ENCODE data around the gene METTL22.

Gene METTL22, protein sequence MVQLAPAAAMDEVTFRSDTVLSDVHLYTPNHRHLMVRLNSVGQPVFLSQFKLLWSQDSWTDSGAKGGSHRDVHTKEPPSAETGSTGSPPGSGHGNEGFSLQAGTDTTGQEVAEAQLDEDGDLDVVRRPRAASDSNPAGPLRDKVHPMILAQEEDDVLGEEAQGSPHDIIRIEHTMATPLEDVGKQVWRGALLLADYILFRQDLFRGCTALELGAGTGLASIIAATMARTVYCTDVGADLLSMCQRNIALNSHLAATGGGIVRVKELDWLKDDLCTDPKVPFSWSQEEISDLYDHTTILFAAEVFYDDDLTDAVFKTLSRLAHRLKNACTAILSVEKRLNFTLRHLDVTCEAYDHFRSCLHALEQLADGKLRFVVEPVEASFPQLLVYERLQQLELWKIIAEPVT

DNA sequence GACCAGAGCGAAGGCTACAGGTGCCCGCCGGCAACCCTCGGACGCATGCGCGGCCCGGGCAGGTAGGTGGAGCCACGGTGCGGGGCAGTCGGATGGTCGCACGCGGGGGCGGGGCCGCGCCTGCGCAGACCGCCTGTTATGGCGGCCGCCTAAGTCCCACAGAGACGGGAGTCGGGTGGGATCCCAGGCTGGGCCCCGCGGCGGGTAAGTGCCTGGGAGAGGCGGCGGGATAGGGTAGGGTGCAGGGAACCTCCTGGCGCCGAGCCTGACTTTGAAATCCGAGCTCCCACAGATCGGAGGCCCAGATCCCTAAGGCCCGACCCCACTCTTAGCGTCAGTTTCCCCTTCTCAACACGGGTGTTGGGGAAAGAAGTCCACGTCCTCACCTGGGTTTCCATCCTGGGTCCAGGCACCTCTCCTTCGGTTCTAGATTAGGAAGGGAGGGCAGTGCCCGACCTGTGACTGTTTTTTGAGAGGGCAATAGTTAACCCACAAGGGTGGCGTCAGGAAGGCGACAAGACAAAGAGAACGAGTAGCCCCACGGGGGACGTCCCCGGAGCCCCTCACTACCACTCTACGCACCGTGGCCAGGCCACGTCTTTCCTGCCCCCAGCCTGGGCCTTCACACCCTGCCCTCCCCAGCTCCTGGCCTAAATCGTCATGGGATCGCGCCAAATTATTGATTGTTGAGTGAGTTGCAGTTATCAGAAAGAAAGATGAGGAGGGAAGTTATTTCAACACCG is at the start of gene METTL22:
Gene METTL22, plus strand, starts transcription at position 127 of the 743 bp plus-strand sequence. CDS start 3,968 bp downstream, outside the sequence.
- peak; percentile 92 for DNase-seq (ENCODE audit: low spot score)

GRCh38 chr16:8572063-8572918 is 49.2 kb upstream of the METTL22 start:
- no peak for DNase-seq (ENCODE audit: low spot score)

- DNase-seq (ENCODE audit: low spot score) = no peak
These were observed 48.4 kb upstream of the METTL22 start for GRCh38 chr16:8572919-8573724.

- DNase-seq (ENCODE audit: low spot score) = no peak
These were observed 46.1 kb upstream of the METTL22 start for GRCh38 chr16:8575399-8575798.

- DNase-seq (ENCODE audit: low spot score) = no peak
These were observed 45.1 kb upstream of the METTL22 start for GRCh38 chr16:8576141-8577004.

GRCh38 chr16:8577678-8578304 is 43.7 kb upstream of the METTL22 start:
- no peak for DNase-seq (ENCODE audit: low spot score)

GRCh38 chr16:8579559-8579958 is 41.9 kb upstream of the METTL22 start:
- no peak for DNase-seq (ENCODE audit: low spot score)

DNA sequence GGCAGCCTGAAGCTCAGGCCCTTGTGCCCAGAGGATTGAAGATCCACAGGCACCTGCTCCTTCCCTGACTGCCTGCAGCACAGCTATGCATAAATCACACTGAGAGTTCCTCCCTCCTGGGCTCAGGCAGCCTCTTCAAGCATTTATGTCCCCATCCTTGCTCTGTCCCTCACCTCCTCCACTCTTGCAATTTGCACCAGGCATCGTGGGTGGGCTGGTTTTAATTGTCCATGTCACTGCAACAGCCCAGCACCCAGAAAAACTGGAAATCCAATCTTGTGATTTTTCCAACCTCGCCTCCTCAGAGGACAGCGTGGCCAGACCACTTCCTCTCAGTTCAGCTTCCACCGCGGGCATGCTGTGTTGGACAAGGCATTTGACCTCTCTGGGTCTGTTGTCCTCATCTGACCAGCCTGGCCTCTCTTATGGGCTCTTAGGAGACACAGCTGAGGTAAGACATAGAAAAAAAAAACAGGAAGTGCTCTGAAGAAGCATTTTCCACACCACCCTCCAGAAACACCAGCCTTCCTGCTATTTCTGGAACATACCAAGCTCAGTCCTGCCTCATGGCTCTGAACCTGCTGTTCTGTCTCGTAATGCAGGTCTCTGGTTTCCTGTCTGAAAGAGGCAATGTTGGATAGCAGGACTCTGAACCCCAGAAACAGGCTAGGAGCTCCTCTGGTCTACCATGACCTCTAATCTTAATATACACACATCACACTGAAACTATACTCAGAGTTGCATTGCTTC is 39.5 kb upstream of the METTL22 start:
- no peak for DNase-seq (ENCODE audit: low spot score)

DNA sequence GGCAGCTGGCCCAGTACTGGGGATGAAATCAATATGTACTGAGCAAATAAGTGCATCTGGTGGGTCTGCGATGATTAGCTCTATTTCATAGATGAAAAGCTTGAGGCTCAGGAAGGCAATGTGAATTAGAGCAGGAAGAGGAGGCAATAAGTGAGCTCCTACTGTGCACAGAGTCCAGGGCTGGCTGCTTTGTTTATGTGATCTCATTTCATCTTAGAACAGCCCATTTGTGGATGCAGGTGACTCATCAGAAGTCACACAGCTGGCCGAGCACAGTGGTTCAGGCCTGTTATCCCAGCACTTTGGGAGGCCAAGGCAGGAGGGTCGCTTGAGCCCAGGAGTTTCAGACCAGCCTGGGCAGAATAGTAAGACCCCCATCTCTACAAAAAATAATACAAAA is 38.3 kb upstream of the METTL22 start:
- DNase-seq (ENCODE audit: low spot score) = no peak

DNA sequence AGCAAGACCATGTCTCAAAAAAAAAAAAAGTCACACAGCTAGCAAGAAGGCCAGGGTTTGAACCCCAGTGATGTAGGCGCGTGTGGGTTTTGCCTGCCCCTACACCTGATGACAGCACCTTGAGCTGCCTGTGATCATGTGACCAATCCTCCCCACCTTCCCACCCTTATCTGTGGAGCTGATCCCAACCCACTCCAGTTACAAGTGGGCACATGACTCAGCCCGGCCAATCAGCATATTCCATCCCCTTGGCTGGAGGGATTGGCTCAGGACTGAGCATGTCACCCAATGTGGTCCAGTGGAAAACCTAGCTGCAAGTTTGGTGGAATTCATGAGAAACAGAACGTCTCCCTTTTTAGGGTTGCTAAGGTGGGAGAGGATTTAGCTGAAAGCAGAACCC is 37.8 kb upstream of the METTL22 start:
- no peak for DNase-seq (ENCODE audit: low spot score)

DNA sequence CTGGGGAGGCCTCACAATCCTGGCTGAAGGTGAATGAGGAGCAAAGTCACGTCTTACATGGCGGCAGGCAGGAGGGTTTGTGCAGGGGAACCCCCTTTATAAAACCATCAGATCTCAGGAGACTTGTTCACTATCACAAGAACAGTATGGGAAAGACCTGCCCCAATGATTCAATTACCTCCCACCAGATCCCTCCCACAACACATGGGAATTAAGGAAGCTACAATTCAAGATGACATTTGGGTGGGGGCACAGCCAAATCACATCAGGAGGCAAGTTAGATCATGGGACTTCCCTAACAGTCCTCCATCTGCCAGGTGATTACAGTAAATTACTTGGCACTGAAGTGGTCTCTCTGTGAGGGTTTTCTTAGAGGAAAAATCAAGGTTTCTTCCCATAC is 36.5 kb upstream of the METTL22 start:
- DNase-seq (ENCODE audit: low spot score) = no peak

- no peak for DNase-seq (ENCODE audit: low spot score)
These were observed 35.6 kb upstream of the METTL22 start for GRCh38 chr16:8585857-8586256.

DNA sequence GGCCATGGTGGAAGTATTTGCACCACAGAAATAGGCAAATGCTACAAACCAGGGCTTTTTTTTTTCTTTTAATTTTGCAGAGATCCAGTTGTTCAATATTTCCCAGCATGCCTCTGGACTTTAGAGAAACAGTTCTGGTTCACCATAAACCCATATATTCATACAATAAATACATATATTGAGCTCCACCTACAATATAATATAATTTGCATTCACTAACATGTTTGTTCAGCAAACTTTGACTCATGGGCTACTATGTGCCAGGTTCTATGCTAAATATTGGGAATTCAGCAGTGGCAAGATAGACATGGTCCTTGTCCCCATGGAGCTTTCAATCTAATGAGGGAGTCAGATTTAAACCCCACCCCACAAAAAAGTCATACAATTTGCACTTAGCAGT is 34.4 kb upstream of the METTL22 start:
- DNase-seq (ENCODE audit: low spot score) = no peak

GRCh38 chr16:8588682-8589056 is 32.8 kb upstream of the METTL22 start:
- no peak for DNase-seq (ENCODE audit: low spot score)

GRCh38 chr16:8589057-8589899 is 32.2 kb upstream of the METTL22 start:
- DNase-seq (ENCODE audit: low spot score) = no peak

GRCh38 chr16:8589900-8590688 is 31.4 kb upstream of the METTL22 start, which contains the start of gene TMEM114:
TSS of gene TMEM114 (minus strand) at chr16:8590511. CDS start at chr16:8589838, 673 bp downstream.
- DNase-seq (ENCODE audit: low spot score) = no peak

- no peak for DNase-seq (ENCODE audit: low spot score)
These were observed 30.7 kb upstream of the METTL22 start for GRCh38 chr16:8590811-8591210.

- DNase-seq (ENCODE audit: low spot score) = no peak
These were observed 30.0 kb upstream of the METTL22 start for GRCh38 chr16:8591451-8591850.

Measured in LoVo (cell line).